ENCODE results near the gene NR6A1. TPM values are rescaled to one million over a fixed set of nuclear protein-coding genes. Genes with fewer than 3 reads are reported as not detected.

The NR6A1 gene
- total and polyA plus RNA-seq, 2 of the 8 experiments (the other 6 are each of a cell fraction or from before 2014, with no cell fraction given) = 93.2 to 237 TPM

DNA sequence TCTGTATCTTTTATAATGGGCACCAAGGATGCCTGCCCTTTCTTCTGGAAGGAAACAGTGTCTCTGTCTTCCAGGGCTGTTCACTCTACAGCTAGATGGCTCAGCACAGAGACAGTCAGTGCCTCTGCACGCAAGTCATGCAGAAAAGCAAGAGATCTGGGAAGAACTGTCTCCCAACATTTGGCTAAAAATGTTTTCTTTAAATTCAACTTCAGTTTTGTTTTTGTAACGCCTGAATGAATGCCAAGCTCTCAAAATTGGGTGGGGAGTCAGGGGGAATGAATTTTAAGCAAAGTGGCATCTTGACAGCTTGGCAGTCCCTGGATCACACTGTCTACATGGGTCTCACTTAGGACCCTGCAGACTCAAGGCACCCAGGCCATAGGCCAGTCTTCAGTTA, 18.4 kb upstream of the NR6A1 start:
- no peak overlapping the region for H2BK5ac ChIP-seq (ENCODE audit: low read depth, low read length)
- H2BK12ac ChIP-seq (ENCODE audit: low read depth, low read length) = no peak overlapping the region
- H2AFZ ChIP-seq (ENCODE audit: low read length) = no peak overlapping the region
- no peak overlapping the region for H3K27ac ChIP-seq (ENCODE audit: low read depth, low read length)
- no peak overlapping the region for H3K56ac ChIP-seq (replicated peaks; ENCODE audit: insufficient read length, low read depth, low read length)
- H4K20me1 ChIP-seq (replicated peaks in 1 of 2; ENCODE audit: control insufficient read depth in 1 of 2, insufficient read depth in 2 of 2, low read length in 2 of 2) = no peaks in the 10 kb centered on the region
- no peaks in the 10 kb centered on the region for H3K27me3 ChIP-seq (replicated peaks in 1 of 4; ENCODE audit: control insufficient read depth in 3 of 4, extremely low read depth in 1 of 4, insufficient read depth in 3 of 4, low read length in 3 of 4)
- H2AK5ac ChIP-seq (ENCODE audit: low read depth, low read length) = no peak overlapping the region
- H3K18ac ChIP-seq (ENCODE audit: extremely low read depth, low read length) = no peak overlapping the region
- peaks cover 0 to 2% (median 0%) of the 10 kb centered on the region in 4 experiments; a peak in 1 of 8 replicates for H3K36me3 ChIP-seq (ENCODE audit: control insufficient read depth in 2 of 4, insufficient read depth in 4 of 4, low read length in 3 of 4)
- H3K9me3 ChIP-seq (ENCODE audit: insufficient read depth in 2 of 2, low read depth in 1 of 2, low read length in 1 of 2) = no peaks in the 10 kb centered on the region
- no peak overlapping the region for H4K91ac ChIP-seq (replicated peaks; ENCODE audit: insufficient read length, low read length)
- 88% methylated on average over 2 of the region's 2 CpGs; no CpG with 5 or more reads in 1 of the 2 experiments for WGBS, 2 experiments (ENCODE audit: extremely low coverage in 1 of 2, insufficient coverage in 1 of 2, insufficient read length in 1 of 2, insufficient replicate concordance in 2 of 2, low coverage in 1 of 2, low lambda C conversion rate in 2 of 2, missing lambda C conversion rate in 1 of 2)
- H3K79me2 ChIP-seq (ENCODE audit: control insufficient read depth in 1 of 2, insufficient read depth in 2 of 2, low read length in 2 of 2) = no peaks in the 10 kb centered on the region
- ChIA-PET POLR2A (ENCODE audit: partially characterized antibody) (interaction anchor here (0.6 to 1.9 kb wide), 8 partner anchors 19 to 166 kb away, joined by 3 to 5 read pairs (median 3); partner anchors contain the start of genes ARPC5L and RPL35), CTCF (ENCODE audit: partially characterized antibody) (interaction anchor here (0.5 to 65.2 kb wide), 10 partner anchors 10 to 342 kb away, joined by 3 to 1529 read pairs (median 6); partner anchors contain the start of genes ARPC5L, NR6A1, OLFML2A and RPL35)
- no peaks in the 10 kb centered on the region for H3K79me1 ChIP-seq (ENCODE audit: low read depth, low read length)
- H3K4me3 ChIP-seq (ENCODE audit: extremely low read depth in 1 of 4, insufficient read depth in 2 of 4, low read depth in 3 of 4, low read length in 4 of 4) = no peak overlapping the region
- no peak overlapping the region for H3K14ac ChIP-seq (ENCODE audit: insufficient read length)
- no peaks in the 10 kb centered on the region for H3K23me2 ChIP-seq (ENCODE audit: low read depth, low read length)
- H4K8ac ChIP-seq (ENCODE audit: extremely low read depth, insufficient read depth, low read length) = no peak overlapping the region
- no peak overlapping the region for H3K9ac ChIP-seq (replicated peaks in 1 of 4; ENCODE audit: extremely low read depth in 1 of 4, low read depth in 3 of 4, low read length in 3 of 4)
- H2BK15ac ChIP-seq (ENCODE audit: low read length) = no peak overlapping the region
- H3K4me1 ChIP-seq (replicated peaks in 1 of 4; ENCODE audit: control insufficient read depth in 3 of 4, insufficient read depth in 4 of 4, low read length in 3 of 4) = no peaks in the 10 kb centered on the region; a peak in 1 of 7 replicates
- H3K23ac ChIP-seq (ENCODE audit: insufficient read length) = no peak overlapping the region
- TF ChIP-seq CREB1 (IDR thresholded peaks at IDR 0.05) (no peak), SIN3A (conservative IDR thresholded peaks at IDR 0.05 in 1 of 2, IDR thresholded peaks at IDR 0.05 in 1 of 2; ENCODE audit: low read depth in 1 of 2, low read length in 2 of 2) (no peak), POLR2AphosphoS5 (IDR thresholded peaks at IDR 0.05; ENCODE audit: low read depth, low read length) (no peak), GABPA (IDR thresholded peaks at IDR 0.05; ENCODE audit: borderline replicate concordance, insufficient read depth, low read length) (no peak), CTBP2 (IDR thresholded peaks at IDR 0.05; ENCODE audit: borderline replicate concordance, insufficient read depth, insufficient read length, low read length) (no peak), PHF8 (conservative IDR thresholded peaks at IDR 0.05; ENCODE audit: low read depth, low read length) (no peak), KDM5A (IDR thresholded peaks at IDR 0.05; ENCODE audit: low read length) (no peak)
- TF ChIP-seq, protein P1, sequence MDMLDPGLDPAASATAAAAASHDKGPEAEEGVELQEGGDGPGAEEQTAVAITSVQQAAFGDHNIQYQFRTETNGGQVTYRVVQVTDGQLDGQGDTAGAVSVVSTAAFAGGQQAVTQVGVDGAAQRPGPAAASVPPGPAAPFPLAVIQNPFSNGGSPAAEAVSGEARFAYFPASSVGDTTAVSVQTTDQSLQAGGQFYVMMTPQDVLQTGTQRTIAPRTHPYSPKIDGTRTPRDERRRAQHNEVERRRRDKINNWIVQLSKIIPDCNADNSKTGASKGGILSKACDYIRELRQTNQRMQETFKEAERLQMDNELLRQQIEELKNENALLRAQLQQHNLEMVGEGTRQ (IDR thresholded peaks at IDR 0.05; ENCODE audit: low read length) = no peak
- DNase-seq (ENCODE audit: low read depth in 1 of 2, low spot score in 2 of 2) (no peak), FAIRE-seq (no peak)
- no peak overlapping the region for H3K4me2 ChIP-seq (ENCODE audit: insufficient read depth in 1 of 2, low read depth in 2 of 2, low read length in 2 of 2)
- H2BK20ac ChIP-seq (ENCODE audit: low read length) = no peak overlapping the region
- no peak overlapping the region for H3K4ac ChIP-seq (replicated peaks; ENCODE audit: insufficient read length, low read depth, low read length)
- no peak overlapping the region for H2BK120ac ChIP-seq (replicated peaks; ENCODE audit: low read depth, low read length)
- no peak overlapping the region for H4K5ac ChIP-seq (ENCODE audit: insufficient read length, low read depth, low read length)

Data from H1 (cell line).